ENCODE data around the gene YOD1.

Gene YOD1

DNA sequence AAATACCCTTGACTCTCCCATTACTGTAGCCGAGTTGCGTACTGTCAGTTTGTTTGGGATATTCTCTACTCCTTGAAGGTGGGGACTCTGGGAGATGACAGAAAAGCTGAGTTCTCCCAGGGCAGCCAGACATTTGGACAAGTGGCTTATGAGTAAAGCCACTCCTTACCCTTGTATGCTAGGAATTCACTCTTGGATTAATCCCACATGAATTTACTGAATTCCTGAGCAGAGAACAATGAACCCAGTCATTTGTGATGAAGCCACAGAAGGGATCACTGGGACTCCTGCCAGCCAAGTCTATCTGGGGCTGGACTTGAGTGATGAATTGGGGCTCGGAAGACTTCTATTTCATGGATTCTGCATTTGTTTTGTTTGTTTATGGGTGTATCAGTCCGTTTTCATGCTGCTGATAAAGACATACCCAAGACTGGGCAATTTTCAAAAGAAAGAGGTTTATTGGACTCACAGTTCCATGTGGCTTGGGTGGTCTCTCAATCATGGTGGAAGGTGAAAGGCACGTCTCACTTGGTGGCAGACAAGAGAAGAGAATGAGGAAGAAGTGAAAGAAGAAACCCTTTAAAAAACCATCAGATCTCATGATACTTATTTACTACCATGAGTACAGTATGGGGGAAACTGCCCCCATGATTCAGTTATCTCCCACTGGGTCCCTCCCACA lies 43.5 kb downstream of the YOD1 start:
- peak; percentile 32 for TF ChIP-seq RAD21 (IDR thresholded peaks at IDR 0.05; ENCODE audit: low read depth)
- no peak for TF ChIP-seq REST (IDR thresholded peaks at IDR 0.05; ENCODE audit: low read depth)
- TF ChIP-seq EP300 (IDR thresholded peaks at IDR 0.05; ENCODE audit: borderline replicate concordance), result peak; percentile 98
- TF ChIP-seq TEAD4 (IDR thresholded peaks at IDR 0.05), result peak; percentile 100
- peak; percentile 64 for TF ChIP-seq CEBPB (IDR thresholded peaks at IDR 0.05)
- peak; percentile 53 for TF ChIP-seq MAX (IDR thresholded peaks at IDR 0.05)
- TF ChIP-seq FOXM1 (IDR thresholded peaks at IDR 0.05; ENCODE audit: borderline replicate concordance, low read depth), result peak; percentile 96
- no peak for TF ChIP-seq CREB1 (IDR thresholded peaks at IDR 0.05; ENCODE audit: low read depth)
- TF ChIP-seq USF1 (IDR thresholded peaks at IDR 0.05), result no peak
- 0 out of 2 replicates have a peak, but pooled peaks have one; percentile 30 for TF ChIP-seq ZBTB7A (IDR thresholded peaks at IDR 0.05; ENCODE audit: low read depth)
- TF ChIP-seq NFIC (IDR thresholded peaks at IDR 0.05), result peak; percentile 99
- TF ChIP-seq TCF12 (IDR thresholded peaks at IDR 0.05; ENCODE audit: low read depth), result peak; percentile 98

- no peak for TF ChIP-seq MAX (IDR thresholded peaks at IDR 0.05)
- TF ChIP-seq TCF12 (IDR thresholded peaks at IDR 0.05; ENCODE audit: low read depth), result no peak
- TF ChIP-seq REST (IDR thresholded peaks at IDR 0.05; ENCODE audit: low read depth), result no peak
- no peak for TF ChIP-seq EGR1 (IDR thresholded peaks at IDR 0.05)
- no peak for TF ChIP-seq EP300 (IDR thresholded peaks at IDR 0.05; ENCODE audit: borderline replicate concordance)
- TF ChIP-seq TEAD4 (IDR thresholded peaks at IDR 0.05), result no peak
- no peak for TF ChIP-seq NFIC (IDR thresholded peaks at IDR 0.05)
- TF ChIP-seq CEBPB (IDR thresholded peaks at IDR 0.05), result no peak
- TF ChIP-seq YY1 (IDR thresholded peaks at IDR 0.05; ENCODE audit: low read depth), result no peak
- TF ChIP-seq ZBTB7A (IDR thresholded peaks at IDR 0.05; ENCODE audit: low read depth), result no peak
- TF ChIP-seq RAD21 (IDR thresholded peaks at IDR 0.05; ENCODE audit: low read depth), result no peak
- no peak for TF ChIP-seq TAF1 (IDR thresholded peaks at IDR 0.05; ENCODE audit: low read depth)
- no peak for TF ChIP-seq CREB1 (IDR thresholded peaks at IDR 0.05; ENCODE audit: low read depth)
- no peak for TF ChIP-seq FOXM1 (IDR thresholded peaks at IDR 0.05; ENCODE audit: borderline replicate concordance, low read depth)
- TF ChIP-seq USF1 (IDR thresholded peaks at IDR 0.05), result no peak
Measured at GRCh38 chr1:207006914-207007313, 44.1 kb downstream of the YOD1 start.

- TF ChIP-seq REST (IDR thresholded peaks at IDR 0.05; ENCODE audit: low read depth), result no peak
- no peak for TF ChIP-seq CREB1 (IDR thresholded peaks at IDR 0.05; ENCODE audit: low read depth)
- no peak for TF ChIP-seq TCF12 (IDR thresholded peaks at IDR 0.05; ENCODE audit: low read depth)
- no peak for TF ChIP-seq RAD21 (IDR thresholded peaks at IDR 0.05; ENCODE audit: low read depth)
- no peak for TF ChIP-seq YY1 (IDR thresholded peaks at IDR 0.05; ENCODE audit: low read depth)
- no peak for TF ChIP-seq NFIC (IDR thresholded peaks at IDR 0.05)
- no peak for TF ChIP-seq MAX (IDR thresholded peaks at IDR 0.05)
- no peak for TF ChIP-seq EGR1 (IDR thresholded peaks at IDR 0.05)
- no peak for TF ChIP-seq FOXM1 (IDR thresholded peaks at IDR 0.05; ENCODE audit: borderline replicate concordance, low read depth)
- no peak for TF ChIP-seq EP300 (IDR thresholded peaks at IDR 0.05; ENCODE audit: borderline replicate concordance)
Measured at GRCh38 chr1:207006083-207006482, 44.9 kb downstream of the YOD1 start.
